Loucy (cell line): Measurements from ENCODE around the gene BACH2.

ENCODE experiments used
- EZH2phosphoT487 ChIP-seq: fragments of 200-600 bp; IDR thresholded peaks from 2 replicates; pipeline ENCODE4 v1.6.1; 2018; ENCODE audit warnings: antibody characterized with exemption, mild to moderate bottlenecking, moderate library complexity, borderline replicate concordance
- TF ChIP-seq, protein P1 (sequence below): fragments of 200-600 bp; sonication (generic); conservative IDR thresholded peaks from 2 replicates; pipeline ENCODE4 v1.5.1; 2014; ENCODE audit warnings: mild to moderate bottlenecking, antibody characterized with exemption, low read length

DNA sequence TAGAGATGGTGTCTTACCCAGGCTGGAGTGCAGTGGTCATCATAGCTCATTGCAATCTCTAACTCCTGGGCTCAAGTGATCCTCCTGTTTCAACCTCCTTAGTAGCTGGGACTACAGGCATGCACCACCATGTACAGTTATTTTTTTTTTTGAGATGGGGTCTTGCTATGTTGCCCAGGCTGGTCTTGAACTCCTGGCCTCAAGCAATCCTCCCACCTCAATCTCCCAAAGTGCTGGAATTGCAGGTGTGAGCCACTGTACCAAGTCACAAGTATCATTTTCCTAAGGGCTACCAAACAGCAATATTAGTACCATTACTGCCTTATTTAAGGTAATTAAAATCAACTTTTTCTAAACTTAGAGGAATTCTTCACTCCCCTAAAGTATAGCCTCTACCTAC, 49.4 kb downstream of the BACH2 start:
- TF ChIP-seq, protein P1, sequence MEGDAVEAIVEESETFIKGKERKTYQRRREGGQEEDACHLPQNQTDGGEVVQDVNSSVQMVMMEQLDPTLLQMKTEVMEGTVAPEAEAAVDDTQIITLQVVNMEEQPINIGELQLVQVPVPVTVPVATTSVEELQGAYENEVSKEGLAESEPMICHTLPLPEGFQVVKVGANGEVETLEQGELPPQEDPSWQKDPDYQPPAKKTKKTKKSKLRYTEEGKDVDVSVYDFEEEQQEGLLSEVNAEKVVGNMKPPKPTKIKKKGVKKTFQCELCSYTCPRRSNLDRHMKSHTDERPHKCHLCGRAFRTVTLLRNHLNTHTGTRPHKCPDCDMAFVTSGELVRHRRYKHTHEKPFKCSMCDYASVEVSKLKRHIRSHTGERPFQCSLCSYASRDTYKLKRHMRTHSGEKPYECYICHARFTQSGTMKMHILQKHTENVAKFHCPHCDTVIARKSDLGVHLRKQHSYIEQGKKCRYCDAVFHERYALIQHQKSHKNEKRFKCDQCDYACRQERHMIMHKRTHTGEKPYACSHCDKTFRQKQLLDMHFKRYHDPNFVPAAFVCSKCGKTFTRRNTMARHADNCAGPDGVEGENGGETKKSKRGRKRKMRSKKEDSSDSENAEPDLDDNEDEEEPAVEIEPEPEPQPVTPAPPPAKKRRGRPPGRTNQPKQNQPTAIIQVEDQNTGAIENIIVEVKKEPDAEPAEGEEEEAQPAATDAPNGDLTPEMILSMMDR, result no peak
- TF ChIP-seq EZH2phosphoT487, result no peak
